Choroid plexus epithelial cell (primary cell): ENCODE measurements around the gene PLA2G2F.

Experiments
- DNase-seq: peaks from one replicate; pipeline ENCODE4 v3.0.0-alpha.2; 2010; ENCODE audit warnings: low read depth
- H3K4me3 ChIP-seq: 2 replicates; pipeline ENCODE4 v1.5.1; 2011; ENCODE audit warnings: low read depth, mild to moderate bottlenecking, control low read depth, low read length, moderate library complexity
- CTCF ChIP-seq: conservative IDR thresholded peaks from 2 replicates; pipeline ENCODE4 v1.5.1; 2011; ENCODE audit warnings: low read depth, mild to moderate bottlenecking, control low read depth, inconsistent platforms, low read length, moderate library complexity

Gene PLA2G2F

GRCh38 chr1:20138961-20139550, at the start of gene PLA2G2F:
Gene PLA2G2F, plus strand, starts transcription at chr1:20139323. Its CDS starts 105 bp downstream, at chr1:20139428.
- no peak for DNase-seq
- no peak within 1 kb of the TSS for H3K4me3 ChIP-seq
- no peak for TF ChIP-seq CTCF

GRCh38 chr1:20089328-20090077, 49.6 kb upstream of the PLA2G2F start:
- H3K4me3 ChIP-seq, result no peak overlapping the region
- no peak for DNase-seq
- TF ChIP-seq CTCF, result no peak

- no peak for TF ChIP-seq CTCF
- no peak overlapping the region for H3K4me3 ChIP-seq
- no peak for DNase-seq
These were observed 49.0 kb upstream of the PLA2G2F start for GRCh38 chr1:20090119-20090518.

- TF ChIP-seq CTCF, result no peak
- DNase-seq, result no peak
- no peak overlapping the region for H3K4me3 ChIP-seq
These were observed 48.5 kb upstream of the PLA2G2F start for GRCh38 chr1:20090641-20091040.

GRCh38 chr1:20093303-20093702, 45.8 kb upstream of the PLA2G2F start:
- DNase-seq, result no peak
- TF ChIP-seq CTCF, result no peak
- no peak overlapping the region for H3K4me3 ChIP-seq

GRCh38 chr1:20093940-20094391, 45.2 kb upstream of the PLA2G2F start:
- H3K4me3 ChIP-seq, result no peak overlapping the region
- DNase-seq, result no peak
- TF ChIP-seq CTCF, result no peak
